ENCODE data around the gene TCF20. TPM values are rescaled to one million over a fixed set of nuclear protein-coding genes. Genes with fewer than 3 reads are reported as not detected.

TCF20 gene
- total RNA-seq, 6 donors from 2014 or later = 27.5 to 49.9 (median 45.1) TPM

DNA sequence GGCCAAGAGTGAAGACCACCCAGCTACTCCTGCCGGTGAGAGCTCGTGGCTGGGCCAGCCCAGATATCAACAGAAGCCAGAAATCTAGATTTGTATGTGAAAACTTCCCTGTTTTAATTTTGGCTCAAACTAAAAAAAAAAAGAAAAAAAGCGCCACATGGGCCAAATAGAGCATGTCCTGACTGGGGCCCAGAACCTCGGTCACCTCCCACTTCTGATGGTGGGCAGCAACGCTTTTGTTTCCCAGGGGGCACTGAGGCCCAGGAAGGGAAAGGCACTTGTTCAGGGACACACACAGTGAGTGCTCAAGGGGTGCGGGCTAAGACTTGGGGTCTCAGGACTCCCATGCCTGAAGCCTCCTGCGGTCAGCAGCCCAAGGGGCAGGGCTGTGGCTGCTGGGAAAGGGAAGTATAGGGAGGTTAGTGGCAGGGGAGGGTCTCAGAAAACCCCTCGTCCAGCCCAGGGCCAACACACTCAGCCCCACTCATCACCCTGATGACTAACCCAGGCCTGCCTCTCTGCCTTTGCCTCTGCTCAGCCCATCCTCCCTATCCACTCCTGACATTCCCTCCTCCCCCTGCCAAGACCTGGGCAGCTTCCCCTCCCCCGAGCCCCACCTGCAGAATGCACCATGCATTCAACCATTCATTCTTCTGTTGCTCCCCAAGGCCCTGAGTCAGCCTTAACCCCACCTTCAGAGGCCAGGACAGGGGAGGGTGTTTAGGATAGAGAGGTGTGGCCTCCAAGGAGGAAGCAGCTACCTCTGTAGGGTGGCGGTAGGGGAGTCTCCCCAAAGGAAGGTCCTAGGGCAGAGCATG lies 30.0 kb upstream of the TCF20 start:
- ATAC-seq (ENCODE audit: low FRiP score in 2 of 2) (peak in 1 of 2 donors; percentile 6), DNase-seq (no peak)
- H3K36me3 ChIP-seq = no peaks in the 10 kb centered on the region
- no peaks in the 10 kb centered on the region for H3K9me3 ChIP-seq
- H3K27me3 ChIP-seq = no peaks in the 10 kb centered on the region
- TF ChIP-seq, protein P1, sequence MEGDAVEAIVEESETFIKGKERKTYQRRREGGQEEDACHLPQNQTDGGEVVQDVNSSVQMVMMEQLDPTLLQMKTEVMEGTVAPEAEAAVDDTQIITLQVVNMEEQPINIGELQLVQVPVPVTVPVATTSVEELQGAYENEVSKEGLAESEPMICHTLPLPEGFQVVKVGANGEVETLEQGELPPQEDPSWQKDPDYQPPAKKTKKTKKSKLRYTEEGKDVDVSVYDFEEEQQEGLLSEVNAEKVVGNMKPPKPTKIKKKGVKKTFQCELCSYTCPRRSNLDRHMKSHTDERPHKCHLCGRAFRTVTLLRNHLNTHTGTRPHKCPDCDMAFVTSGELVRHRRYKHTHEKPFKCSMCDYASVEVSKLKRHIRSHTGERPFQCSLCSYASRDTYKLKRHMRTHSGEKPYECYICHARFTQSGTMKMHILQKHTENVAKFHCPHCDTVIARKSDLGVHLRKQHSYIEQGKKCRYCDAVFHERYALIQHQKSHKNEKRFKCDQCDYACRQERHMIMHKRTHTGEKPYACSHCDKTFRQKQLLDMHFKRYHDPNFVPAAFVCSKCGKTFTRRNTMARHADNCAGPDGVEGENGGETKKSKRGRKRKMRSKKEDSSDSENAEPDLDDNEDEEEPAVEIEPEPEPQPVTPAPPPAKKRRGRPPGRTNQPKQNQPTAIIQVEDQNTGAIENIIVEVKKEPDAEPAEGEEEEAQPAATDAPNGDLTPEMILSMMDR (IDR thresholded peaks at IDR 0.05) = no peak
- TF ChIP-seq POLR2A (IDR thresholded peaks at IDR 0.05) (no peak), POLR2AphosphoS5 (IDR thresholded peaks at IDR 0.05) (no peak), EP300 (IDR thresholded peaks at IDR 0.05) (no peak)
- peak overlapping the region in 2 of 4 donors; percentile 22 to 23 for H3K4me3 ChIP-seq
- H3K27ac ChIP-seq = peak overlapping the region in 1 of 4 donors; percentile 35
- H3K4me1 ChIP-seq = peaks cover 19 to 27% (median 21%) of the 10 kb centered on the region in 4 donors
- WGBS, 2 donors = 34 to 44% methylated on average over 10 of the region's 10 CpGs

DNA sequence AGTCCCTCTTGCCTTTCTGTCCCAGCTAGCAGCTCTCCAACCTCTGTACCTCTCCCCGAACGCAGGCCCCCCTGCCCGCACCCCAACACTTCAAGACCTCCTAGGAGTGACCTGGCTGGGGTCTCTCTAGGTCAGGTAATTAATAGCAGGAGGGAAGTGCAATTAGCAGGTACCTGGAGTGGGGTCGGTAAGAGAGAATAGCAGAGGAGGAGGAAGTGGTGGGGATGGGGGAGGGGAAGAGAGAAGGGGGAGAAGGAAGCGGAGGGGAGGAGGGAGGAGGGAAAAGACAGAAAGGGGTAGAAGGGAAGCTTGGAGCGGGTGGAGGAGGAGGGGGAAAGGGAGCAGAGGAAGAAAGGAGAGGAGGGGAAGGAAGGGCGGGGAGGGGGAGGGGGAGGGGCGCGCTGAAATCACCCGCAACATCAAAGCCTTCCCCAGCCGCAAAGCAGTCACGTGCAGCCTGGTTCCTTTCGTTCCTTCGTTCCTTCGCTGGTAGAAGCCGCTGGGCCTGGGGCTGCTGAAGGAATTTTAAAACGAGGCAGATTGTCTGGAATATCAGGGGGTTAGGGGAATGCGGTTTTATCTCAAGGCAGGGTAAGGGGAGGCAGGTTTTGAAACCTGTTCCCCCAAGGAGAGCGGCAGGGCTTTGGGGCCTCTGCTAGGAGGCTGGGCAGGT lies 29.3 kb upstream of the TCF20 start:
- Histone ChIP-seq H3K4me1 (peaks cover 19 to 27% (median 21%) of the 10 kb centered on the region in 4 donors), H3K36me3 (no peaks in the 10 kb centered on the region), H3K4me3 (peak overlapping the region in 2 of 4 donors; percentile 22 to 23), H3K27me3 (no peaks in the 10 kb centered on the region), H3K9me3 (no peaks in the 10 kb centered on the region), H3K27ac (peak overlapping the region in 1 of 4 donors; percentile 35)
- TF ChIP-seq, protein P1 (IDR thresholded peaks at IDR 0.05) = no peak
- TF ChIP-seq POLR2A (IDR thresholded peaks at IDR 0.05) = no peak
- no peak for TF ChIP-seq POLR2AphosphoS5 (IDR thresholded peaks at IDR 0.05)
- no peak for TF ChIP-seq EP300 (IDR thresholded peaks at IDR 0.05)
- ATAC-seq (ENCODE audit: low FRiP score in 2 of 2) (peak in 1 of 2 donors; percentile 8), DNase-seq (peak; percentile 48)
- WGBS, 2 donors = 15 to 23% methylated on average over 17 to 18 of the region's 19 CpGs

DNA sequence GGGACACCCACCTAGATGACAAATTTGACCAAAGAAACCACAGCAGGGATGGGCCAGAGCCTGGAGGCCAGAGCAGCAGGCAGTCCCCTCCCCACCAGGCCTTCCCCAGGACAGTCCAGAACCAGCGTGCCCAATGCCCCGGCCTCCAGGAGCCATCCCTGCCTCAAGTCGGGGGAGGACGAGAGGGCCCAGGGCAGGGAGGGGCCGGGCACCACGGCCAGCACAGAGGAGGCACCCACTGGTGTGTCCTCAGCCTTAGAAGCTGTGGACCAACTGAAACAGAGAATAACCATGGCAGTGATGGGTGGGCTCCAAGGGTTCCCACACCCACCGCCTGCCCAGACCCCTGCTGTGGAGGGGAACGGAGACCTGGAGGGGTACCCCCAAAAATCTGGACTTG lies 28.3 kb upstream of the TCF20 start:
- TF ChIP-seq EP300 (IDR thresholded peaks at IDR 0.05) = no peak
- TF ChIP-seq, protein P1 (IDR thresholded peaks at IDR 0.05) = no peak
- TF ChIP-seq POLR2A (IDR thresholded peaks at IDR 0.05) = no peak
- no peak for TF ChIP-seq POLR2AphosphoS5 (IDR thresholded peaks at IDR 0.05)
- Histone ChIP-seq H3K4me1 (peaks cover 19 to 27% (median 21%) of the 10 kb centered on the region in 4 donors), H3K27me3 (no peaks in the 10 kb centered on the region), H3K4me3 (no peak overlapping the region), H3K36me3 (no peaks in the 10 kb centered on the region), H3K27ac (no peak overlapping the region), H3K9me3 (no peaks in the 10 kb centered on the region)
- WGBS, 2 donors = 75 to 84% methylated on average over 7 to 8 of the region's 8 CpGs
- DNase-seq = peak in 1 of 2 donors; percentile 75
- ATAC-seq (ENCODE audit: low FRiP score in 2 of 2) = no peak

DNA sequence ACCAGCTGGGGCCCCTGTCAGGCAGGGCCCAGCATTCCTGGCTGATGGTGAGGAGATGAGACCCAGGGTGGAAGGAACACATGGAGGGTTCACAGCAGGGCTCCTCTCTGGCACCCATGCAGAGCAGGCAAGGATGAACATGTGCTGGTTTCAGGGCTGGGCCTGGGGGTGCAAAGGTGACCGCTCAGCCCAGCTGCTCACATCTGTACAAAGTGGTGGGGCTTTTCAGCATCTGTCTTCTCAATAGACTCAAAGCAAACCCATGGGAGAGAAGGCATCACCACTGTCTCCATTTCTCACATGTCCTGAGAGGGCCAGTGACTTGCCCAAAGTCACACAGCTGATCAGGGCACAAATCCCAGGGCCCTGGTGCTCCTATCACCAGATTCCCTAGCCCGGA lies 27.3 kb upstream of the TCF20 start:
- Histone ChIP-seq H3K9me3 (no peaks in the 10 kb centered on the region), H3K27ac (no peak overlapping the region), H3K27me3 (no peaks in the 10 kb centered on the region), H3K4me3 (no peak overlapping the region), H3K4me1 (peaks cover 19 to 27% (median 21%) of the 10 kb centered on the region in 4 donors), H3K36me3 (no peaks in the 10 kb centered on the region)
- no peak for TF ChIP-seq POLR2A (IDR thresholded peaks at IDR 0.05)
- TF ChIP-seq, protein P1 (IDR thresholded peaks at IDR 0.05) = no peak
- no peak for TF ChIP-seq EP300 (IDR thresholded peaks at IDR 0.05)
- no peak for TF ChIP-seq POLR2AphosphoS5 (IDR thresholded peaks at IDR 0.05)
- ATAC-seq (ENCODE audit: low FRiP score in 2 of 2) (no peak), DNase-seq (no peak)
- 83 to 95% methylated on average over 1 to 2 of the region's 2 CpGs for WGBS, 2 donors

Measured in upper lobe of left lung (tissue), 6 donors.